GM23338 (cell line): Measurements from ENCODE around the gene CD59. TPM values are rescaled to one million over a fixed set of nuclear protein-coding genes. Genes with fewer than 3 reads are reported as not detected.

Source experiments
- ATAC-seq: fragments of 200-7000 bp; cut with Tn5 transposase; 3 replicates; pipeline ENCODE4 v1.9.1; 2020
- DNase-seq: peaks from one replicate; pipeline ENCODE4 v3.0.0-alpha.2; 2015; ENCODE audit warnings: low spot score
- H2AFZ ChIP-seq: fragments of 200-600 bp; sonication (generic); 2 replicates; pipeline ENCODE4 v1.8.0; 2016; ENCODE audit warnings: antibody characterized with exemption, mild to moderate bottlenecking, moderate library complexity
- H3F3A ChIP-seq: fragments of 200-600 bp; sonication (generic); replicated peaks from 2 replicates; pipeline ENCODE4 v1.8.0; 2017; ENCODE audit warnings: antibody characterized with exemption, mixed run types, low read depth
- H3K27ac ChIP-seq: fragments of 200-600 bp; sonication (generic); 2 replicates; pipeline ENCODE4 v1.6.1; 2016; ENCODE audit warnings: low read depth
- H3K27me3 ChIP-seq: fragments of 200-600 bp; sonication (generic); 2 replicates; pipeline ENCODE4 v1.8.0; 2016; ENCODE audit warnings: mild to moderate bottlenecking, mixed run types, moderate library complexity; ENCODE audit not compliant: insufficient read depth
- H3K36me3 ChIP-seq: fragments of 200-600 bp; sonication (generic); 2 replicates; pipeline ENCODE4 v1.8.0; 2016; ENCODE audit warnings: mild to moderate bottlenecking; ENCODE audit not compliant: insufficient read depth
- H3K4me1 ChIP-seq: fragments of 200-600 bp; sonication (generic); 2 replicates; pipeline ENCODE4 v1.8.0; 2016; ENCODE audit warnings: mild to moderate bottlenecking, moderate library complexity; ENCODE audit not compliant: insufficient read depth
- H3K4me2 ChIP-seq: fragments of 200-600 bp; sonication (generic); 2 replicates; pipeline ENCODE4 v1.7.1; 2017; ENCODE audit warnings: mixed run types
- H3K4me3 ChIP-seq: fragments of 200-600 bp; sonication (generic); 2 replicates; pipeline ENCODE4 v1.6.1; 2016; ENCODE audit warnings: mixed run types
- H3K79me2 ChIP-seq: fragments of 200-600 bp; sonication (generic); replicated peaks from 2 replicates; pipeline ENCODE4 v1.8.0; 2017; ENCODE audit warnings: mild to moderate bottlenecking; ENCODE audit not compliant: insufficient read depth
- H3K9me2 ChIP-seq: fragments of 200-600 bp; sonication (generic); 2 replicates; pipeline ENCODE4 v1.8.0; 2017; ENCODE audit not compliant: insufficient read depth
- H4K20me1 ChIP-seq: fragments of 200-600 bp; sonication (generic); replicated peaks from 2 replicates; pipeline ENCODE4 v1.8.0; 2017; ENCODE audit warnings: mild to moderate bottlenecking; ENCODE audit not compliant: insufficient read depth
- H3K27ac Mint-ChIP-seq: 2 replicates; pipeline ENCODE4 v1.8.0; 2020; ENCODE audit warnings: inconsistent platforms, mild to moderate bottlenecking, moderate library complexity, mixed read lengths
- H3K27me3 Mint-ChIP-seq: 3 replicates; pipeline ENCODE4 v1.8.0; 2022; ENCODE audit warnings: low read depth, mild to moderate bottlenecking, moderate library complexity, mixed read lengths, inconsistent platforms; ENCODE audit not compliant: insufficient read depth, poor library complexity
- H3K36me3 Mint-ChIP-seq: 3 replicates; pipeline ENCODE4 v1.8.0; 2021; ENCODE audit warnings: low read depth, mild to moderate bottlenecking, inconsistent platforms, moderate library complexity, mixed read lengths
- H3K4me1 Mint-ChIP-seq: 3 replicates; pipeline ENCODE4 v1.8.0; 2020; ENCODE audit warnings: mild to moderate bottlenecking, inconsistent platforms, mixed read lengths
- H3K4me3 Mint-ChIP-seq: 3 replicates; pipeline ENCODE4 v1.8.0; 2021; ENCODE audit warnings: moderate library complexity, mild to moderate bottlenecking, inconsistent platforms, mixed read lengths
- H3K9me3 Mint-ChIP-seq: 3 replicates; pipeline ENCODE4 v1.8.0; 2020; ENCODE audit warnings: moderate library complexity, mild to moderate bottlenecking, inconsistent platforms, mixed read lengths
- CREB1 ChIP-seq: fragments of 250-450 bp; sonication (Bioruptor Pico); IDR thresholded peaks from 2 replicates; pipeline ENCODE4 v1.5.0; 2020; ENCODE audit warnings: low read depth, mild to moderate bottlenecking, moderate library complexity
- CTCF ChIP-seq, 2 experiments: fragments of 200-600 bp in 1 of 2; sonication (generic) in 1 of 2; conservative IDR thresholded peaks; 2 replicates each; pipeline versions ENCODE4 v1.5.1 to v1.6.1; 2016 to 2017; ENCODE audit warnings: antibody characterized with exemption in 2 of 2, low read depth in 2 of 2, mild to moderate bottlenecking in 2 of 2, moderate library complexity in 1 of 2
- ETS1 ChIP-seq: IDR thresholded peaks from 2 replicates; pipeline ENCODE4 v1.6.1; 2016; ENCODE audit warnings: antibody characterized with exemption
- EZH2 ChIP-seq: fragments of 200-600 bp; sonication (generic); IDR thresholded peaks from one replicate; pipeline ENCODE4 v1.8.0; 2017; ENCODE audit warnings: antibody characterized with exemption, mild to moderate bottlenecking, low read depth; ENCODE audit not compliant: unreplicated experiment
- JUNB ChIP-seq: IDR thresholded peaks from one replicate; pipeline ENCODE4 v1.6.1; 2016; ENCODE audit warnings: antibody characterized with exemption; ENCODE audit not compliant: unreplicated experiment
- NANOG ChIP-seq: IDR thresholded peaks from 2 replicates; pipeline ENCODE4 v1.6.1; 2016; ENCODE audit warnings: antibody characterized with exemption, borderline replicate concordance
- POLR2AphosphoS5 ChIP-seq: IDR thresholded peaks from 2 replicates; pipeline ENCODE4 v1.6.1; 2016; ENCODE audit warnings: antibody characterized with exemption, low read depth
- REST ChIP-seq: IDR thresholded peaks from one replicate; pipeline ENCODE4 v1.6.1; 2018; ENCODE audit warnings: antibody characterized with exemption; ENCODE audit not compliant: unreplicated experiment
- STAT1 ChIP-seq: IDR thresholded peaks from one replicate; pipeline ENCODE4 v1.6.1; 2016; ENCODE audit warnings: antibody characterized with exemption; ENCODE audit not compliant: unreplicated experiment
- ZNF114 ChIP-seq: fragments of 250-450 bp; sonication (Bioruptor Pico); IDR thresholded peaks from 2 replicates; pipeline ENCODE4 v1.5.0; 2020; ENCODE audit warnings: mild to moderate bottlenecking, moderate library complexity
- ZNF331 ChIP-seq: fragments of 250-450 bp; sonication (Bioruptor Pico); IDR thresholded peaks from 2 replicates; pipeline ENCODE4 v1.5.0; 2020; ENCODE audit warnings: low read depth, mild to moderate bottlenecking, moderate library complexity
- ZNF462 ChIP-seq: fragments of 250-450 bp; sonication (Bioruptor Pico); IDR thresholded peaks from 2 replicates; pipeline ENCODE4 v1.5.0; 2020; ENCODE audit warnings: mild to moderate bottlenecking, moderate library complexity
- polyA plus RNA-seq: library from polyadenylated mRNA; unstranded; fragments of >200 nt; fragmentation: Nextera tagmentation; extraction: Ambion mirVana; gene quantifications from 2 replicates; pipeline ENCODE4 v1.2.1, GENCODE V29; 2016
- total RNA-seq: library from RNA; depleted of rRNA; stranded (reverse); fragments of >200 nt; shearing (Covaris generic); gene quantifications from 2 replicates; pipeline ENCODE4 v1.2.3, GENCODE V29; 2014

CD59 gene
- total and polyA plus RNA-seq, 2 experiments from 2014 or later, result 41.5 to 86.6 TPM

GRCh38 chr11:33722590-33723234, 13.5 kb downstream of the CD59 start (continued):
- TF ChIP-seq ZNF462 (CRISPR knock-in tag) (no peak), ZNF114 (CRISPR knock-in tag) (no peak), ETS1 (no peak), POLR2AphosphoS5 (no peak)

GRCh38 chr11:33721984-33722383, 14.2 kb downstream of the CD59 start:
- Mint-ChIP-seq H3K4me1 (peaks cover 15% of the 10 kb centered on the region; the same call in 2 of the 3 replicates), H3K4me3 (no peak overlapping the region), H3K36me3 (peaks cover 11% of the 10 kb centered on the region; the same call in 2 of the 3 replicates), H3K9me3 (no peaks in the 10 kb centered on the region), H3K27ac (no peak overlapping the region), H3K27me3 (peaks cover 6% of the 10 kb centered on the region)
- H3K27ac ChIP-seq, result no peak overlapping the region
- H2AFZ ChIP-seq, result no peak overlapping the region
- H3K4me3 ChIP-seq, result no peak overlapping the region
- H3K27me3 ChIP-seq, result no peaks in the 10 kb centered on the region
- 0 out of 2 replicates have a peak, but pooled peaks cover 5% of the 10 kb centered on the region for H3K36me3 ChIP-seq
- peaks cover 42% of the 10 kb centered on the region for H3K79me2 ChIP-seq
- peaks cover 4% of the 10 kb centered on the region; the same call in 1 of the 2 replicates for H4K20me1 ChIP-seq
- H3K9me2 ChIP-seq, result no peaks in the 10 kb centered on the region; the same call in 1 of the 2 replicates
- no peaks in the 10 kb centered on the region for H3F3A ChIP-seq
- DNase-seq (no peak), ATAC-seq (no peak)
- no peaks in the 10 kb centered on the region; the same call in 1 of the 2 replicates for H3K4me1 ChIP-seq
- H3K4me2 ChIP-seq, result no peak overlapping the region
- no peak for TF ChIP-seq EZH2
- no peak for TF ChIP-seq STAT1
- TF ChIP-seq JUNB, result no peak
- TF ChIP-seq REST, result no peak
- TF ChIP-seq NANOG, result no peak
- TF ChIP-seq POLR2AphosphoS5, result no peak
- no peak for TF ChIP-seq CREB1 (CRISPR knock-in tag)
- no peak for TF ChIP-seq CTCF (conservative IDR thresholded peaks at IDR 0.05; ENCODE audit: low read depth in 2 of 2)
- no peak for TF ChIP-seq ZNF331 (CRISPR knock-in tag)
